GM19035 (cell line): ENCODE measurements around the gene SHOX.
"Not testable (repeated sequence)": the region's sequence is repeated elsewhere in the genome, so short reads cannot be mapped to it uniquely, and the experiment has no call there.

ENCODE experiments used
- ATAC-seq: cut with Tn5 transposase; IDR thresholded peaks from one replicate; pipeline ENCODE4 v1.9.1; 2021; ENCODE audit not compliant: unreplicated experiment

SHOX gene

DNA sequence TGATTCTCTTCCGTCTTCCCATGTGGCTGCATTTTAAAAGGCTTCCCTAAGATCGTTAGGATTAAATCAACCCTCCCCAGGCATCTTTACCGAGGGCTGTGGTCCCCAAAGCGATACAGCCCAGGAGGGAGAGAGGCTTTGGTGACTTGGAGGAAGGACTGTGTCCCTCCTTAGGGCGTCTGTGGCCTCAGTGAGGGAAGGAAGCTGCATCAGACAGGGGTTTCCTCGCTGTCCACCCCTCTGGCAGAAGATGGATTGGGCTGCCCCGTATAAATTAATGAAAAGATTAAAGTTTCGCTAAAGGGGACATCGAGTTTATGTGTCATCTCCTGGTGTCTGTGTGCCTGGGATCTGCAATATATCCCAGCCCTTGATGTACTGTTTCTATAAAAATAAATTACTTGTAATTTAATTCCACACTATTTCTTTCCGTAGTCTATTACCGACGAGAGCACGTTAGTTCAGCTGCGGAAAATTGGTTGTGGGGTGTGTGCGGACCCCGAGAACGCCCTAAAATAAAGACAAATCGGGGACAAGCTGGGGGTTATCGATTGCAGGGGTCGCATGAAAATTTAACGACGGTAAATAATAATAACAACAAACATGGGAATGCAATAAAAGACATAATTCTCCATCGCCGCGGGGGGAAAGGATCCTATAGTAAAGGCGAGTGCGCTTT lies 6.5 kb downstream of the SHOX start:
- no peak for ATAC-seq

DNA sequence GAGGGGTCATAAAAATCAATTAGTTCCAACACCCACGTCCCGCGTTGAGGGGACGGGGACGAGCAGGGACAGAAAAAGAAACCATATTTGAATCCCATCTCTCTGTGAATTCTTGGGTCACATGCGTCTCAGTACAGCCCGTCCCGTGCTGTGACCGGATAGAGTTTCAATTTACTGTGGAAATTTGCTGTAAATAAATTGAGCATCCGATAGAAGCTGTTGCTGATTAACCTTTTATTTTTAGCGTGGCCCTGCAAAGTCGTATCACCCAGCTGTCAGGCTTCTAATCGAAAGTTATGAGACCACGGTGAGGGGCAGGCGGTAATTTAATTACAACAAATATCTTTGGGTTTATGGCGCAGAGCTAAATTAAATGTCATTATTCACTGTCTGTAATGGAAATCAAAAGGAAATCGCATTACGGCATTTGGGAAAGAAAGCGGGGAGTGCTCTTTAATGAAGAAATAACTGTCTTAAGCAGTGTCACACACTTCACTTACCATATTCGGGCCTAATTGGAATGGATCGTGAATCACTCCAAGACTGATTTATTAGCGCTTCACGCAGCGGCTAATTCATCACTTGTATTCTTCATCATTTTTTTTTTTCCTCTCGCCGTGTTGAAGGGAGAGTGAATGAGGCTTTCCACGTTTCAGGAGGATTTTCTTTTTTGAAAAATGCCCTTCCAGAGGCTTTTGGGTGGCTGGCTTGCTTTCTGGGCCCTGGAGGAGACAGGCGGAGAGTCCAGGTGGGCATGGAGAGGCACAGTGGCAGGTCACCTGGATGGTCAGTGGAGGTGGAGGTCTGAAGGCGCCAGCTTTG lies 7.3 kb downstream of the SHOX start:
- ATAC-seq, result no peak

DNA sequence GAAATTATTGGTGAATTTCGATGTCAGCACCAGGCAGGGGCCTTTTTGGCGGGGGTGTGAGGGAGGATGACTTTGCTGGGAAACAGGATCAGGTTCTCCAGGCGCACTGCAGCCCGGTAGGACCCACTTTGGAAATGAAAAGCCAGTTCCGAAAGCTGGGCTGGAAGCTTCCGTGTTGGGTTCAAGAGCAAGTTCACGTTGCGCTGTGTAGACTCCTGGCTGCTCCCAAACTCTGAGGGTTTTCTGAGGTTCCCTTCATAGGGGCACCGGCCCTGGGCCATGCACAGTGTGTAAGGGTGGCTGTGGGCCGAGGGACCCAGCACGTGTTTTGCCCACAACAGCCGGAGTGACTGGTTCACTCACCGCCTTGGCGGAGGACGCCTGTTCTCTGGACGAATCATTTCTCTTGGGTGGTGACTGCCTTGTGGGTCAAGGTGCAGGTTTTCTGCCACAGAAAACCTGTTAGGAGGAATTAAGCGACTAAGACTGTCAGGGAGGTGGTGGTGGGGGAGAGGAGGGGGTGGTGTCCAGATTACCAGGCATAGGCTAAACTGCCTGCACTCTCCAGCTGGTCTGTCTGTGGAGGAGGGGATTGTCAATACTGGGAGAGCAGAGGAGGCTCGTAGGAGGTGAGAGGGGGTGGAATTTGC lies 8.0 kb downstream of the SHOX start:
- ATAC-seq, result no peak

DNA sequence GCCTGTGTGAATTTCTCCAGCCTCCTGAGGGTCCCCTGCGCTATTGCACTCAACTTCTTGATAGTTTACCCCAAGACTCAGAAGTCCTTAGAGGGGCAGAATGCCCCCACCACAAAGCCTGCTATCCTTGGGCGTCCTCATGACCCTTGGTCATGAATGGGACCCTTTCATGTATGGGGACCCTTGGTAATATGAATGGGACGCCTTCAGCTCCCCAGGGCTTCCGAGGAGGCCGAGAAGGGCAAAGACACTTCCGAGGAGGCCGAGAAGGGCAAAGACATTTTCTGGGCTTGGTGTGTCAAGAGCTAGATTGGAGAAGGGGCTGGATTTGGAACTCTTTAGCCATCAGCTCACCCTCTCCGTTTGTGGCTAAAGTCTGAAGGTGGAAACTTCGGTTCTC lies 8.6 kb downstream of the SHOX start:
- ATAC-seq, result no peak

DNA sequence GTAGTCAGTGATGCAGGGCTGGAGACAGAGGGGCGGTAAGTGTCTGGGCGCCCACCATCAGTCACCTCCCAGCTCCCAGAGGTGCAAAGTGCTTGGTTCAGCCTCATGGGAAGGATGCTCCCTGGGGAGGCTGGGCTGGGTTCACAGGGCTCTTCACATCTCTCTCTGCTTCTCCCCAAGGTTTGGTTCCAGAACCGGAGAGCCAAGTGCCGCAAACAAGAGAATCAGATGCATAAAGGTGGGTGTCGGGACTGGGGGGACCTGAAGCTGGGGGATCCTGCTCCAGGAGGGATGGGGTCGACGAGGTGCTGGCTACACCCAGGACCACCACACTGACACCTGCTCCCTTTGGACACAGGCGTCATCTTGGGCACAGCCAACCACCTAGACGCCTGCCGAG lies 10.1 kb downstream of the SHOX start:
- ATAC-seq, result no peak

DNA sequence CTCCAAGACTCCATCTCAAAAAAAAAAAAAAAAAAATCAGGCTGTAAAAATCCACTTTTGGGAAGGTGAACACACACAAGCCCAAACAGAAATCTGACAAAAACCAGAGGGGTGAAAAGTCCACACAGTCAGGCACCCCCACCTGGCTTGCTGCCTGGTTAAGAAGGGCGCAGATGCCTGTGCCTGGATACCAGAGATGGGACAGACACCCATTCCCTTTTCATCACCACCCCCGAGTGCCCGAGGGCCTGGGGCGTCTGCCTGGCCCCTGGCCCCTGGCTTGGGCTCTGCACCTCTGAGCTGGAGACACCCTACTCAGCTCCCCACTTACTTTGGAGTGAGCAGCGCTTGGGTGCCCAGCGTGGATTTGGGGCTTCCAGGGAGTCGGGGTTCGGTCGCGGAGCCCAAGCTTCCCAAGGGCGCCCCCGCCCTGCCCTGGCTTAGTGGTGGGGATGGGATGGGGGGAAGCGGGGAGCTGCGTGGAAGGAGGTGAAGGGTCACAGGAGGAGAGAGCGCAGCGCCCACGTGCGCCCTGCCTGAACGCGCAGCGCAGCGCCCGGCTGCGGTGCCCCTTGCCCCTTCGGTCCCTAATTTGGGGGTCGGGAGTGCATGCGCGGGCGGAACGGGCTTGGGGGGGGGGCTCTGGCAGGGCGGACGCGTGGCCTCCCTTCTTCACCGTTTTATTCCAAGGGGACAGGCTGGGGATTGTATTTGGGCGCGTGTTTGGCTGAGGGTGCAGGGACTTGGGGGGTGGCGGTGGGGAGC lies 11.3 kb downstream of the SHOX start:
- ATAC-seq, result no peak

DNA sequence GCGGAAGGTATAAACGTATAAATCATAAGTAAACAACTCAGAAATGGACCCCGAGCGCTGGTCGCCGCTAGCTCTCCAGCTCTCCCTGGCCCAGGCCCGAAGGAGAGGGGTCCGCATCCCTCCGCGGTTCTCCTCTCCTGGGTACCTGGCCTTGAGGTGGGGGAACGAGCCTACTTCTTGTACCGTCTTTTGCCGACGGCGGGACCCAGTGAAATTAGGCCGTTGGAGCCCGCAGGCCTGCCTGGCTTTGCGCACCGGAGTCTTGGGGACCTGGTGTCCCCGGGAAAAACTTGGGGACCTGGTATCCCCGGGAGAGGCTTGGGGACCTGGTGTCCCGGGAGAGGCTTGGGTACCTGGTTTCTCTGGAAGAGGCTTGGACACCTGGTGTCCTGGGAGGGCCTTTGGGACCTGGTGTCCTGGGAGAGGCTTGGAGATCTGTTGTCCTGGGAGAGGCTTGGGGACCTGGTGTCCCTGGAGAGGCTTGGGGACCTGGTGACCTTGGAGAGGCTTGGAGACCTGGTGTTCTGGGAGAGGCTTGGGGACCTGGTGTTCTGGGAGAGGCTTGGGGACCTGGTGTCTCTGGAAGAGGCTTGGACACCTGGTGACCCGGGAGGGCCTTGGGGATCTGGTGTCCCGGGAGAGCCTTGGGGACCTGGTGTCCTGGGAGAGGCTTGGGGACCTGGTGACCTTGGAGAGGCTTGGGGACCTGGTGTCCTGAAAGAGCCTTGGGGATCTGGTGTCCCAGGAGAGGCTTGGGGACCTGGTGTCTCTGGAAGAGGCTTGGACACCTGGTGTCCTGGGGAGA lies 12.0 kb downstream of the SHOX start:
- no peak for ATAC-seq

DNA sequence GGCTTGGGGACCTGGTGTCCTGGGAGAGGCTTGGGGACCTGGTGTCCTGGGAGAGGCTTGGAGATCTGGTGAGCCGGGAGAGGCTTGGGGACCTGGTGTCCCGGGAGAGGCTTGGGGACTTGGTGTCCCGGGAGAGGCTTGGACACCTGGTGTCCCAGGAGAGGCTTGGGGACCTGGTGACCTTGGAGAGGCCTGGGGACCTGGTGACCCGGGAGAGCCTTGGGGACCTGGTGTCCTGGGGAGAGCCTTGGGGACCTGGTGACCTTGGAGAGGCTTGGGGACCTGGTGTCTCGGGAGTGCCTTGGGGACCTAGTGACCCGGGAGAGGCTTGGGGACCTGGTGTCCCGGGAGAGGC lies 12.6 kb downstream of the SHOX start:
- no peak for ATAC-seq

DNA sequence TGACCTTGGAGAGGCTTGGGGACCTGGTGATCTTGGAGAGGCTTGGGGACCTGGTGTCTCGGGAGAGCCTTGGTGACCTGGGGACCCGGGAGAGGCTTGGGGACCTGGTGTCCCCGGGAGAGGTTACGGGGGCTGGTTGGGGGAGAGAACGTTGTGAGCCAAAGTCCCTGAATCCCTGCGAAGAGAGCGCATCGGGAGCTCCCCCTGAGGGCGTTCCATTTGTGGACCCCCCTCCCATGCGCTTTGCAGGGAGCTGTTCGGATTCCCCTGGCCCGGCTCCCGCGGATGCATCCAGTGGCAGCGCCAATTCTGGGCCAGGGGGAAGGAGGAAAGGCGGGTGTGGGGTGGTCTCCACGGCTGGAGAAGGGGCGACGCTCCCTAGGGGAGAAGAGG lies 13.3 kb downstream of the SHOX start:
- no peak for ATAC-seq

DNA sequence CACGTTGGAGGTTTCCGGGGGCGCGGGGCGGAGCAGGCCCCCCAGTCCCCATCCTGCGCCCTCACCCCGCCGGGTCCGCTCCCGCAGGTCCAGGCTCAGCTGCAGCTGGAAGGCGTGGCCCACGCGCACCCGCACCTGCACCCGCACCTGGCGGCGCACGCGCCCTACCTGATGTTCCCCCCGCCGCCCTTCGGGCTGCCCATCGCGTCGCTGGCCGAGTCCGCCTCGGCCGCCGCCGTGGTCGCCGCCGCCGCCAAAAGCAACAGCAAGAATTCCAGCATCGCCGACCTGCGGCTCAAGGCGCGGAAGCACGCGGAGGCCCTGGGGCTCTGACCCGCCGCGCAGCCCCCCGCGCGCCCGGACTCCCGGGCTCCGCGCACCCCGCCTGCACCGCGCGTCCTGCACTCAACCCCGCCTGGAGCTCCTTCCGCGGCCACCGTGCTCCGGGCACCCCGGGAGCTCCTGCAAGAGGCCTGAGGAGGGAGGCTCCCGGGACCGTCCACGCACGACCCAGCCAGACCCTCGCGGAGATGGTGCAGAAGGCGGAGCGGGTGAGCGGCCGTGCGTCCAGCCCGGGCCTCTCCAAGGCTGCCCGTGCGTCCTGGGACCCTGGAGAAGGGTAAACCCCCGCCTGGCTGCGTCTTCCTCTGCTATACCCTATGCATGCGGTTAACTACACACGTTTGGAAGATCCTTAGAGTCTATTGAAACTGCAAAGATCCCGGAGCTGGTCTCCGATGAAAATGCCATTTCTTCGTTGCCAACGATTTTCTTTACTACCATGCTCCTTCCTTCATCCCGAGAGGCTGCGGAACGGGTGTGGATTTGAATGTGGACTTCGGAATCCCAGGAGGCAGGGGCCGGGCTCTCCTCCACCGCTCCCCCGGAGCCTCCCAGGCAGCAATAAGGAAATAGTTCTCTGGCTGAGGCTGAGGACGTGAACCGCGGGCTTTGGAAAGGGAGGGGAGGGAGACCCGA lies 14.0 kb downstream of the SHOX start:
- no peak for ATAC-seq

DNA sequence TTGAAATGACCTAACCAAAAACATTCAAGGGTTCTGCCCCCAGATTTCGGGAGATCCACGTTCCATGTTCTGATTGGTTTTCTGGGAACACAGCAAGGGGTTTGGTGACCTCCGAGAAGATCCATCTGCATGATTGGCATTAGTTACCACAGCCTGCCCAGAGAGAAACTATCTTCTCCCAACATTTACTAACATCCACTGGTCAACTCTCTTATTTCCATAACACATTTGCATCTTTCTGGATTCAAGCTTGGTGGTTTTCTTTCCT lies 15.6 kb downstream of the SHOX start:
- no peak for ATAC-seq

DNA sequence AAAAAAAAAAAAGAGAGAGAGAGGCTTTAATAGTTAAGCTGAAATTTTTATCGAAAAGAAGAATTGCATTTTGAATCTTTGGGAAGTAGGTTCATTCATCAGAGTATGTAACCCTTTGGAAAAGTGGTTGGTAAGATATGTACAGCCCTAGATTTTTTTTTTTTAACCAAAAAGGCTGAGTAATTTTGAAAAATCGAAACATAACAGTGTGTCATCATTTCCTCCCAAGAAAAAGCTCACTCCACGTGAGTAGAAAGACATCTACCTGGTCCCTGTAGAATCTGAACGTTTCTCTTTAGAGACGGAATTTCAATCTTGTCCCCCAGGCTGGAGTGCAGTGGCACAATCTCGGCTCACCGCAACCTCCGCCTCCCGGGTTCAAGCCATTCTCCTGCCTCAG lies 16.2 kb downstream of the SHOX start:
- no peak for ATAC-seq

DNA sequence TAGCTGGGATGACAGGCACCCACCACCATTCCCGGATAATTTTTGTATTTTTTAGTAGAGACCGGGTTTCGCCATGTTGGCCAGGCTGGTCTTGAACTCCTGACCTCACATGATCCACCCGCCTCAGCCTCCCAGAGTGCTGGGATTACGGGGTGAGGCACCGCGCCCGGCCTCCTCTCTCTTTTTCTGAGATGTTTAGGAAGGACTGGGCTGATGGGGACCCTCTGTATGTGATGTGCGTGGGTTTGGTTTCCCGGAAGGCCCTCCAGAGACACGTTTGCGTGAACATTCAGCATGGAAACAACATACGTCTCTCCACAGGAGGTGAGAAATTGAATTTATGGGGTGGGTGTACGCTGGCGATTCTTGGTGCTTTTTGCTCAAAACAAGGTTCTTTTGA lies 18.6 kb downstream of the SHOX start:
- no peak for ATAC-seq

DNA sequence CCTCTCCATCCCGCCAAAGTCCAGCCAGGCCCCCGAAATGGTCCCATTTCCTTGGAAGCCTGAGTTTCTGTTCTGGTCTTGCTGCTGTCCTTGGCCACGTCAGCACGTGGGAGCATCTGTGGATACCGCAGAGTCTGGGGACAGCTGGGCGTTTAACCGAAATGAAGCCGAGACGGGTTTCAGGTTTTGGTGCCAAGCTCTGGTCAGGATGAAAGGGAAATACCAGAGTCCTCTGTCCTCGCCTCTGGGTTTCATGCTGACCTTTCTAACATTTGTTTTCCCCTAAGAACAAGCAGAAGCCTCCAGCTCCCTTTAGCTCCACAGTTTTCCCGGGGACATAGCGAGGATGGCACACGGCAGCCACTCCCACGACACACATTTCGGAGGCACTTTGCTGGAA lies 19.7 kb downstream of the SHOX start:
- no peak for ATAC-seq

DNA sequence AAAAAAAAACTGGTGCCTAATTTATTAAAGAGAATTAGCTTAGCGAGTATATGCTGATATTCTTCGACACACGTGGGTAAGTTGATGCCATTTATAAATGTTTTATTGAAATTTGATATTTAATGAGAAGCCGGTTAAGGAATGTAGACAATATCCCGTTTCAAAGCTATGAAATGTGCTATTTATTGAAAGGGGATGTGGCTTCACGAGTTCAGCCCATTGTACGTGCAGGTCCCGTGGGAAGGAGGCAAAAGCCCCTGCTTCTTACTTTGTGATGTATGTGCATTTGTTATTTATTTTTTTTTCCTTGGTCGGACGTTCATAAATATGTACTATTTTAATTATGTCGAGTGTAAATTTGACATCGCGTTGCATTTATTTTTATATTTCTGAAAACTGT lies 20.2 kb downstream of the SHOX start:
- ATAC-seq, result no peak

DNA sequence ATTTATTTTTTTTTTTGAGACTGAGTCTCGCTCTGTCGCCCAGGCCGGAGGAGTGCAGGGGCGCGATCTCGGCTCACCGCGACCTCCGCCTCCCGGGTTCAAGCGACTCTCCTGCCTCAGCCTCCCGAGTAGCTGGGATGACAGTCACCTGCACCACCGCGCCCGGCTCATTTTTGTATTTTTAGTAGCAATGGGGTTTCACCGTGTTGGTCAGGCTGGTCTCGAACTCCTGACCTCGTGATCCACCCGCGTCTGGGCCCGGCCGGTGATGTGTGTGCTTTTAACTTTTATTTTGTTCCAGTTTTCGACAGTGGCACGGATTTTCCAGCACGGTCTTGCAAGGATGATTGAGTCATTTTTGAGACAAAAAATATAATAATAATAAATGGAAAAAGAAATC lies 21.3 kb downstream of the SHOX start:
- ATAC-seq, result not testable (repeated sequence)

DNA sequence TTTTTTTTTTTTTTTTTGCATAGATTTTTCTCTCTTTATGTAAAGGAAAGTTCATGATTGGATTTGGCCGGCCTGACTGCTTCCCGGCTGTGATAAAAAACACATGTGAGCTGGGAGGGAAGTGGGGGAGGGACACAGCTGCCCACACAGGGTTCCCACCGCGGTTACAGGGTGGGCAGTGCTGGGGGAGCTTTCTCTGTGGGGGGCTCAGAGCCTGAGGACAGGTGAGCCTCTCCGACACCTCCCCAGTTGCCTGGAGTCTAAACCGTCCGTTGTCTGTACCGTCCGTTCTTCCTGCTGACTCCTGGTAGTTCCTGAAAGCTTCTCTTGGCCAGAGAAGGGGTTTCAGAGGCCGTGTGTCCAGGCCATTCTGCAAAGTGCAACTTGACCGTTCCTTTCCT lies 21.8 kb downstream of the SHOX start:
- no peak for ATAC-seq

DNA sequence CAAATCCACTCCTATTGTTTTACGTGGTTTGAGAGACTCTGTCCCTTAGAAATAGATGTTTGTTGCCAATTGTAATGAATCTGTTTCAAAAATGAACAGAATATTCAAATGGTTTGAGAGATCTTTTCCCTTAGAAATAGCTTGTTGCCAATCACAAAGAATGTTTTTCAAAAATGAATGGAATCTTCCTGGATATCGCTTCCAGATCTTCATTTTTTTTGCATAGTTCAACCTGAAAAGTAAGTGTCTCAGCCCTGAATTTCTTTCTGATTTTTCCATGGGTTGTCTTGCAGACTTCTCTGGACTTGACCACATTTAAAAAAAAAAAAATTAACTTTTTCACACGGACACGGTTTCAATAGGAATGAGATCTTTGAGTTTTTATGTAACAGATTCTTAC lies 22.7 kb downstream of the SHOX start:
- no peak for ATAC-seq

DNA sequence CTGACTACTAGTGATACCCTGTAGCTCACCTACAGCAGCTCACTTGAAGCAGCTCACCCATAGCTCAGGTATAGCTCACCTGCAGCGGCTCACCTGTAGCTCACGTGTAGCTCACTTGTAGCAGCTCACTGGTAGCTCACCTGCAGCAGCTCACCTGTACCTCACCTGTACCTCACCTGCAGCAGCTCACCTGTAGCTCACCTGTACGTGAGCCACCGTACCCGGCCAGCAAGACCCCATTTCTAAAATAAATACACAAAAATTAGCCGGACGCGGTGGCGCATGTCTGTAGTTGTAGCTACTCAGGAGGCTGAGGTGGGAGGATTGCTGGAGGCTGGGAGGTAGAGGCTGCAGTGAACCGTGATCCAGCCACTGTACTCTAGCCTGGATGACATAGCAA lies 30.6 kb downstream of the SHOX start:
- no peak for ATAC-seq

DNA sequence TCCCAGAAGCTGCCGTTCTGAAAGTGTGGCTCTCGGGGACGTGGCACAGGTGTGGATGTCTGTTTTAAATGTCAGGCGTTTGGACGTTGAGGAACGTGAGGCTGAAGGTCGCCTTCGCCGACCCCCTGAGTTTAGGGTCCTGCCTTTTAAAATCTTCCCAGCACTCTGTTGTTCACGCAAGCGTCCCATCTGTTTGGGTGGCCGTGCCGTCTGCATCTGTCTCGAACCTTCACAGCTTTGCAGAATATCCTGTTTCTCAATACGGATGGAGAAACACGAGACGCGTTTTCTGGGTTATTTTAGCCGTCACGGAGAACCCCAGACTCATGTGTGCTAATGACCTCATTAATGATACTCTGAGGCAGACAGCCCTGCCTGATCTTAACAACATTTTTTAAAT lies 31.5 kb downstream of the SHOX start:
- no peak for ATAC-seq
